HepG2 (cell line): ENCODE results near the gene IARS2. TPM values are rescaled to one million over a fixed set of nuclear protein-coding genes. Genes with fewer than 3 reads are reported as not detected.

ENCODE experiments used
- RARG ChIP-seq: sonication (generic); formaldehyde crosslinking; IDR thresholded peaks from 2 replicates; pipeline ENCODE4 v1.4.0; 2020; ENCODE audit warnings: low read depth, mild to moderate bottlenecking, missing genetic modification reagents
- SUZ12 ChIP-seq: fragments of 150-350 bp; IDR thresholded peaks from 2 replicates; pipeline ENCODE4 v1.6.1; 2014; ENCODE audit warnings: low read depth, low read length
- ZNF558 ChIP-seq: sonication (generic); formaldehyde crosslinking; IDR thresholded peaks from 2 replicates; pipeline ENCODE4 v1.9.0; 2022; ENCODE audit warnings: mild to moderate bottlenecking, missing genetic modification reagents, borderline replicate concordance
- ZNF772 ChIP-seq: sonication (generic); formaldehyde crosslinking; IDR thresholded peaks from 2 replicates; pipeline ENCODE4 v1.5.0; 2020; ENCODE audit warnings: mild to moderate bottlenecking, missing genetic modification reagents
- polyA plus RNA-seq, 8 experiments: library from polyadenylated mRNA; depleted of rRNA in 3 of 8; stranded (reverse) in 7 of 8; unstranded in 1 of 8; fragments of >200 nt; fragmentation: Illumina TruSeq in 4 of 8; extraction: Trizol in 4 of 8; gene quantifications; 2 replicates each; pipeline versions ENCODE4 v1.2.1 to v1.2.3, GENCODE V29; 2011 to 2016; ENCODE audit warnings: low read depth in 4 of 8, missing spikeins in 1 of 8, mixed read lengths in 1 of 8; ENCODE audit not compliant: insufficient read depth in 1 of 8
- total RNA-seq, 5 experiments: library from RNA; depleted of rRNA; stranded (reverse); fragments of >200 nt; fragmentation: Illumina TruSeq; extraction: Trizol; gene quantifications; 2 replicates each; pipeline ENCODE4 v1.2.3, GENCODE V29; 2016; ENCODE audit warnings: low read depth in 1 of 5
- TF ChIP-seq, protein P1 (sequence below): sonication (generic); formaldehyde crosslinking; IDR thresholded peaks from 2 replicates; pipeline ENCODE4 v1.8.0; 2022; ENCODE audit warnings: missing genetic modification reagents, mild to moderate bottlenecking, moderate library complexity, borderline replicate concordance
- TF ChIP-seq, protein P2 (sequence below): sonication (generic); formaldehyde crosslinking; IDR thresholded peaks from 2 replicates; pipeline ENCODE4 v1.4.0; 2020; ENCODE audit warnings: mild to moderate bottlenecking, missing genetic modification reagents
- TF ChIP-seq, protein P3 (sequence below): sonication (generic); formaldehyde crosslinking; IDR thresholded peaks from 2 replicates; pipeline ENCODE4 v1.4.0; 2020; ENCODE audit warnings: missing genetic modification reagents

The IARS2 gene
- total and polyA plus RNA-seq, 2 of the 13 experiments (the other 11 are each of a cell fraction or from before 2014, with no cell fraction given): 28.6 to 122 TPM

DNA sequence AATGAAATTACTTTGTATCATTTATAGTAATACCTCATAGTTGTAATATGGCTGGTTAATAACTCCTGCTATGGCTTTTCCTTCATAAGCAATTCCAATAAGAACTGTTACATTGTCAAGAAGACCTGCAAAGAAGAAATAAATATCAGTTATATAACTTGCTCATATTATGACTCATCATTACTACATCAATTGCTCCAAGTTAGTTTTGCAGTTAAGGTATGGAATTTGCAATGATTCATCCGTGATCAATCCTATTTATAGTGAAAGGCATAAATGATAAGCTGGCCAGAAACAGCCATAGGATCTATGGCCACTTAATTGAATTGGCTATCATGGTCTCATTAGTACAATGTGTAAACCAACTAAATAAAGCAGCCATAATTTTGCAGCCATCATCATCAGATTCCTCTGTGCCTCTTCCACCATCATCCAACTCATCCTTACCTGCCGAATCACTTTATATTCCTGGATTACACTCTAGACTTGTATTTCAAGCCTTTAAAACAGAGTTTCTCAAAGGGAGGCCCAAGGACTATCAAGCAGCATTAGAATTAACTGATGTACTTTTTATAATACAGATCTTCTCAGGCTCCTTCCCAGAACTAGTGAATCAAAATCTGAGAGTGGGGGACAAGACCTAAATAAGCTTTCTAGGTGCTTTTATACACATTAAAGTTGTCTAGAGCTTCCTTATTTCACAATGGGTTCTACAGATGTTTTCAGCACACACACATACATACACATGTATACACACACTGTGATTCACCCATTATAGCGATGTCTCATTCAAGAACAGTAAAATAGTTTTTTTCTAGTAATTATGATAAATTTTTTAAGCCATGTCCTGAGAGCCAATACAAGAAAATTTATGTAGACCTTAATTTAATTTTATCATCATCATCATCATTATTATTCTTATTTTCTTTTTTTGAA is 26.4 kb upstream of the IARS2 start (continued):
- TF ChIP-seq, protein P1, sequence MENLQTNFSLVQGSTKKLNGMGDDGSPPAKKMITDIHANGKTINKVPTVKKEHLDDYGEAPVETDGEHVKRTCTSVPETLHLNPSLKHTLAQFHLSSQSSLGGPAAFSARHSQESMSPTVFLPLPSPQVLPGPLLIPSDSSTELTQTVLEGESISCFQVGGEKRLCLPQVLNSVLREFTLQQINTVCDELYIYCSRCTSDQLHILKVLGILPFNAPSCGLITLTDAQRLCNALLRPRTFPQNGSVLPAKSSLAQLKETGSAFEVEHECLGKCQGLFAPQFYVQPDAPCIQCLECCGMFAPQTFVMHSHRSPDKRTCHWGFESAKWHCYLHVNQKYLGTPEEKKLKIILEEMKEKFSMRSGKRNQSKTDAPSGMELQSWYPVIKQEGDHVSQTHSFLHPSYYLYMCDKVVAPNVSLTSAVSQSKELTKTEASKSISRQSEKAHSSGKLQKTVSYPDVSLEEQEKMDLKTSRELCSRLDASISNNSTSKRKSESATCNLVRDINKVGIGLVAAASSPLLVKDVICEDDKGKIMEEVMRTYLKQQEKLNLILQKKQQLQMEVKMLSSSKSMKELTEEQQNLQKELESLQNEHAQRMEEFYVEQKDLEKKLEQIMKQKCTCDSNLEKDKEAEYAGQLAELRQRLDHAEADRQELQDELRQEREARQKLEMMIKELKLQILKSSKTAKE (CRISPR knock-in tag): no peak
- TF ChIP-seq, protein P2, sequence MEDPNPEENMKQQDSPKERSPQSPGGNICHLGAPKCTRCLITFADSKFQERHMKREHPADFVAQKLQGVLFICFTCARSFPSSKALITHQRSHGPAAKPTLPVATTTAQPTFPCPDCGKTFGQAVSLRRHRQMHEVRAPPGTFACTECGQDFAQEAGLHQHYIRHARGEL (CRISPR knock-in tag): no peak
- TF ChIP-seq, protein P3, sequence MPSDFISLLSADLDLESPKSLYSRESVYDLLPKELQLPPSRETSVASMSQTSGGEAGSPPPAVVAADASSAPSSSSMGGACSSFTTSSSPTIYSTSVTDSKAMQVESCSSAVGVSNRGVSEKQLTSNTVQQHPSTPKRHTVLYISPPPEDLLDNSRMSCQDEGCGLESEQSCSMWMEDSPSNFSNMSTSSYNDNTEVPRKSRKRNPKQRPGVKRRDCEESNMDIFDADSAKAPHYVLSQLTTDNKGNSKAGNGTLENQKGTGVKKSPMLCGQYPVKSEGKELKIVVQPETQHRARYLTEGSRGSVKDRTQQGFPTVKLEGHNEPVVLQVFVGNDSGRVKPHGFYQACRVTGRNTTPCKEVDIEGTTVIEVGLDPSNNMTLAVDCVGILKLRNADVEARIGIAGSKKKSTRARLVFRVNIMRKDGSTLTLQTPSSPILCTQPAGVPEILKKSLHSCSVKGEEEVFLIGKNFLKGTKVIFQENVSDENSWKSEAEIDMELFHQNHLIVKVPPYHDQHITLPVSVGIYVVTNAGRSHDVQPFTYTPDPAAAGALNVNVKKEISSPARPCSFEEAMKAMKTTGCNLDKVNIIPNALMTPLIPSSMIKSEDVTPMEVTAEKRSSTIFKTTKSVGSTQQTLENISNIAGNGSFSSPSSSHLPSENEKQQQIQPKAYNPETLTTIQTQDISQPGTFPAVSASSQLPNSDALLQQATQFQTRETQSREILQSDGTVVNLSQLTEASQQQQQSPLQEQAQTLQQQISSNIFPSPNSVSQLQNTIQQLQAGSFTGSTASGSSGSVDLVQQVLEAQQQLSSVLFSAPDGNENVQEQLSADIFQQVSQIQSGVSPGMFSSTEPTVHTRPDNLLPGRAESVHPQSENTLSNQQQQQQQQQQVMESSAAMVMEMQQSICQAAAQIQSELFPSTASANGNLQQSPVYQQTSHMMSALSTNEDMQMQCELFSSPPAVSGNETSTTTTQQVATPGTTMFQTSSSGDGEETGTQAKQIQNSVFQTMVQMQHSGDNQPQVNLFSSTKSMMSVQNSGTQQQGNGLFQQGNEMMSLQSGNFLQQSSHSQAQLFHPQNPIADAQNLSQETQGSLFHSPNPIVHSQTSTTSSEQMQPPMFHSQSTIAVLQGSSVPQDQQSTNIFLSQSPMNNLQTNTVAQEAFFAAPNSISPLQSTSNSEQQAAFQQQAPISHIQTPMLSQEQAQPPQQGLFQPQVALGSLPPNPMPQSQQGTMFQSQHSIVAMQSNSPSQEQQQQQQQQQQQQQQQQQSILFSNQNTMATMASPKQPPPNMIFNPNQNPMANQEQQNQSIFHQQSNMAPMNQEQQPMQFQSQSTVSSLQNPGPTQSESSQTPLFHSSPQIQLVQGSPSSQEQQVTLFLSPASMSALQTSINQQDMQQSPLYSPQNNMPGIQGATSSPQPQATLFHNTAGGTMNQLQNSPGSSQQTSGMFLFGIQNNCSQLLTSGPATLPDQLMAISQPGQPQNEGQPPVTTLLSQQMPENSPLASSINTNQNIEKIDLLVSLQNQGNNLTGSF (CRISPR knock-in tag): no peak
- TF ChIP-seq SUZ12: no peak
- no peak for TF ChIP-seq ZNF558
- TF ChIP-seq ZNF772 (CRISPR knock-in tag): no peak
- no peak for TF ChIP-seq RARG (CRISPR knock-in tag)
